Measurements from ENCODE around the gene DEFB129. TPM values are rescaled to one million over a fixed set of nuclear protein-coding genes. Genes with fewer than 3 reads are reported as not detected.

The DEFB129 gene
- total RNA-seq, 2 experiments from 2014 or later = not detected

DNA sequence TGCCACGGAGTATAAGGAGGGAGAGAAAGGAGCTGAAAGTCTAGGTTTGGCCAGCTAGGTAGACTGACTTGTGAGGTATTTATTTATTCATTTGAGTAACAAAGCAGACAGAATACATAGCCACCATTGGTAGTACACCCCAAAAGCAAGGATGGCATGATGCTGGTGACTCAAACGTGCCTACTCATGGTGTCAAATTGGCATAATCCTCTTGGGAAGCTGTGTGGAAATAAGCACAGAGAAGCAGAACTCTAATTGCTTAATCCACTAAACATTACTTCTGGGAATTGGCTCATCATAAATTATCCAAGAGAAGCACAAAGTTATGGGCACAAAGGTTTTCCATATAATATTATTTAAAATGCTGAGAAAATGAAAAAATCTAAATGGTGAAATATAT is 32.9 kb downstream of the DEFB129 start:
- ChIA-PET CTCF (ENCODE audit: unreplicated experiment) (no interaction called here), POLR2A (no interaction called here)
- no peaks in the 10 kb centered on the region for H3K9me3 ChIP-seq (ENCODE audit: low read length)

GRCh38 chr20:263701-264100 is 36.6 kb downstream of the DEFB129 start:
- H3K36me3 ChIP-seq (ENCODE audit: insufficient read depth, low read length) = no peaks in the 10 kb centered on the region
- DNase-seq (ENCODE audit: low spot score) = no peak
- intact Hi-C loops (cut with micrococcal nuclease; ENCODE audit: unreplicated experiment) = no loop called here
- TF ChIP-seq EZH2phosphoT487 (IDR thresholded peaks at IDR 0.05; ENCODE audit: borderline replicate concordance, low read depth, low read length) (no peak), CTCF (conservative IDR thresholded peaks at IDR 0.05; ENCODE audit: low read length) (no peak)
- no peaks in the 10 kb centered on the region for H3K9me2 ChIP-seq (ENCODE audit: insufficient read depth, low read length)
- no peaks in the 10 kb centered on the region for H4K20me1 ChIP-seq (ENCODE audit: insufficient read depth, low read length)
- ChIA-PET POLR2A (no interaction called here), CTCF (ENCODE audit: unreplicated experiment) (interaction anchor here (0.6 kb wide), 1 partner anchor 105 kb away, joined by 5 read pairs; no protein-coding TSS in a partner anchor)
- BruUV-seq (replicated peaks) = no TSS peak
- no peak overlapping the region for H3K27ac ChIP-seq (ENCODE audit: low read depth, low read length, poor library complexity, severe bottlenecking)
- no peak overlapping the region for H3K4me2 ChIP-seq (ENCODE audit: low read length)
- no peaks in the 10 kb centered on the region for H3K79me2 ChIP-seq (ENCODE audit: insufficient read depth, low read depth, low read length)
- no peak overlapping the region for H3K4me3 ChIP-seq (ENCODE audit: low read depth, low read length, poor library complexity, severe bottlenecking)
- no peak overlapping the region for H2AFZ ChIP-seq (ENCODE audit: low read length)
- no peaks in the 10 kb centered on the region for H3K9me3 ChIP-seq (ENCODE audit: low read length)
- peaks cover 5% of the 10 kb centered on the region for H3K4me1 ChIP-seq (ENCODE audit: insufficient read depth, low read length, poor library complexity, severe bottlenecking)

More for the DNA sequence above, 32.9 kb downstream of the DEFB129 start:
- H3K27ac ChIP-seq (ENCODE audit: low read depth, low read length, poor library complexity, severe bottlenecking) = no peak overlapping the region
- TF ChIP-seq CTCF (conservative IDR thresholded peaks at IDR 0.05; ENCODE audit: low read length) (no peak), EZH2phosphoT487 (IDR thresholded peaks at IDR 0.05; ENCODE audit: borderline replicate concordance, low read depth, low read length) (no peak)
- no peak overlapping the region for H3K4me2 ChIP-seq (ENCODE audit: low read length)
- BruUV-seq (replicated peaks) = no TSS peak
- H3K36me3 ChIP-seq (ENCODE audit: insufficient read depth, low read length) = no peaks in the 10 kb centered on the region
- H3K79me2 ChIP-seq (ENCODE audit: insufficient read depth, low read depth, low read length) = no peaks in the 10 kb centered on the region
- intact Hi-C loops (cut with micrococcal nuclease; ENCODE audit: unreplicated experiment) = no loop called here
- no peak overlapping the region for H2AFZ ChIP-seq (ENCODE audit: low read length)
- no peak overlapping the region for H3K4me3 ChIP-seq (ENCODE audit: low read depth, low read length, poor library complexity, severe bottlenecking)
- no peaks in the 10 kb centered on the region for H4K20me1 ChIP-seq (ENCODE audit: insufficient read depth, low read length)
- DNase-seq (ENCODE audit: low spot score) = no peak
- H3K9me2 ChIP-seq (ENCODE audit: insufficient read depth, low read length) = no peaks in the 10 kb centered on the region
- H3K4me1 ChIP-seq (ENCODE audit: insufficient read depth, low read length, poor library complexity, severe bottlenecking) = no peaks in the 10 kb centered on the region

- no peaks in the 10 kb centered on the region for H3K79me2 ChIP-seq (ENCODE audit: insufficient read depth, low read depth, low read length)
- no peak overlapping the region for H3K27ac ChIP-seq (ENCODE audit: low read depth, low read length, poor library complexity, severe bottlenecking)
- H3K4me1 ChIP-seq (ENCODE audit: insufficient read depth, low read length, poor library complexity, severe bottlenecking) = peaks cover 5% of the 10 kb centered on the region
- H3K9me3 ChIP-seq (ENCODE audit: low read length) = no peaks in the 10 kb centered on the region
- intact Hi-C loops (cut with micrococcal nuclease; ENCODE audit: unreplicated experiment) = loop anchor here (1.0 to 2.0 kb wide), 2 partner anchors 58 to 64 kb away; no protein-coding TSS in a partner anchor
- peak; percentile 83 for DNase-seq (ENCODE audit: low spot score)
- no peaks in the 10 kb centered on the region for H3K9me2 ChIP-seq (ENCODE audit: insufficient read depth, low read length)
- ChIA-PET POLR2A (no interaction called here), CTCF (ENCODE audit: unreplicated experiment) (interaction anchor here (0.7 kb wide), 1 partner anchor 69 kb away, joined by 3 read pairs; no protein-coding TSS in a partner anchor)
- TF ChIP-seq EZH2phosphoT487 (IDR thresholded peaks at IDR 0.05; ENCODE audit: borderline replicate concordance, low read depth, low read length) (no peak), CTCF (conservative IDR thresholded peaks at IDR 0.05; ENCODE audit: low read length) (peak; percentile 95)
- H3K4me2 ChIP-seq (ENCODE audit: low read length) = peak overlapping the region; percentile 54
- no peaks in the 10 kb centered on the region for H3K36me3 ChIP-seq (ENCODE audit: insufficient read depth, low read length)
- H2AFZ ChIP-seq (ENCODE audit: low read length) = peak overlapping the region; percentile 71
- H4K20me1 ChIP-seq (ENCODE audit: insufficient read depth, low read length) = no peaks in the 10 kb centered on the region
- BruUV-seq (replicated peaks) = no TSS peak
- peak overlapping the region; percentile 44 for H3K4me3 ChIP-seq (ENCODE audit: low read depth, low read length, poor library complexity, severe bottlenecking)
Observed at GRCh38 chr20:266596-267562, 39.8 kb downstream of the DEFB129 start.

Measured in OCI-LY7 (cell line).